Dendritic cell treated with granulocyte-macrophage colony-stimulating factor and Interleukin-4, amounts not matched to agents 40 ng/mL and 50 ng/mL, for 4 days (primary cell): ENCODE results near the gene KAT2A.

ENCODE experiments used
- H3K27ac Mint-ChIP-seq: one replicate; pipeline ENCODE4 v1.8.0; 2022; ENCODE audit warnings: mild to moderate bottlenecking, mixed read lengths
- H3K27me3 Mint-ChIP-seq: one replicate; pipeline ENCODE4 v1.8.0; 2022; ENCODE audit warnings: mild to moderate bottlenecking, mixed read lengths
- H3K36me3 Mint-ChIP-seq: one replicate; pipeline ENCODE4 v1.8.0; 2022; ENCODE audit warnings: low read depth, mixed read lengths
- H3K4me1 Mint-ChIP-seq: one replicate; pipeline ENCODE4 v1.8.0; 2022; ENCODE audit warnings: low read depth, mixed read lengths
- H3K4me3 Mint-ChIP-seq: one replicate; pipeline ENCODE4 v1.8.0; 2022; ENCODE audit warnings: mild to moderate bottlenecking, moderate library complexity, mixed read lengths
- H3K9me3 Mint-ChIP-seq: one replicate; pipeline ENCODE4 v1.8.0; 2022; ENCODE audit warnings: mixed read lengths
- intact Hi-C: fragments of 100-400 bp; cut with micrococcal nuclease; formaldehyde crosslinking; loops from one replicate; pipeline ENCODE4 v1.15.0; 2022

Gene KAT2A

GRCh38 chr17:42120770-42121769 lies at the start of gene KAT2A:
KAT2A (minus strand) TSS chr17:42121367; CDS start chr17:42121304, 63 bp downstream.
- Mint-ChIP-seq H3K9me3 (no peaks in the 10 kb centered on the region), H3K4me3 (peak within 1 kb of the TSS; percentile 58), H3K27me3 (no peaks in the 10 kb centered on the region), H3K27ac (peak within 1 kb of the TSS; percentile 72), H3K4me1 (peaks cover 44% of the 10 kb centered on the region), H3K36me3 (peaks cover 77% of the 10 kb centered on the region)
- intact Hi-C loops: no loop called here

- no peaks in the 10 kb centered on the region for H3K36me3 Mint-ChIP-seq
- no peak overlapping the region for H3K4me3 Mint-ChIP-seq
- H3K9me3 Mint-ChIP-seq: no peaks in the 10 kb centered on the region
- H3K27me3 Mint-ChIP-seq: peaks cover 42% of the 10 kb centered on the region
- peaks cover 19% of the 10 kb centered on the region for H3K4me1 Mint-ChIP-seq
- intact Hi-C loops: loop anchor here (5.0 kb wide), 1 partner anchor 37 kb away; no protein-coding TSS in a partner anchor
- H3K27ac Mint-ChIP-seq: no peak overlapping the region
Measured at GRCh38 chr17:42169351-42169750, 48.2 kb upstream of the KAT2A start.

- H3K4me3 Mint-ChIP-seq: peak overlapping the region; percentile 27
- H3K27me3 Mint-ChIP-seq: peaks cover 38% of the 10 kb centered on the region
- intact Hi-C loops: loop anchor here (5.0 kb wide), 1 partner anchor 36 kb away; no protein-coding TSS in a partner anchor
- H3K27ac Mint-ChIP-seq: peak overlapping the region; percentile 20
- no peaks in the 10 kb centered on the region for H3K9me3 Mint-ChIP-seq
- no peaks in the 10 kb centered on the region for H3K36me3 Mint-ChIP-seq
- peaks cover 27% of the 10 kb centered on the region for H3K4me1 Mint-ChIP-seq
Measured at GRCh38 chr17:42167807-42168206, 46.6 kb upstream of the KAT2A start.

GRCh38 chr17:42166196-42166763 lies 45.1 kb upstream of the KAT2A start:
- Mint-ChIP-seq H3K9me3 (no peaks in the 10 kb centered on the region), H3K4me1 (peaks cover 42% of the 10 kb centered on the region), H3K27me3 (peaks cover 27% of the 10 kb centered on the region), H3K4me3 (no peak overlapping the region), H3K27ac (no peak overlapping the region), H3K36me3 (no peaks in the 10 kb centered on the region)
- intact Hi-C loops: loop anchor here (5.0 kb wide), 1 partner anchor 34 kb away; no protein-coding TSS in a partner anchor

- H3K4me3 Mint-ChIP-seq: no peak overlapping the region
- no peaks in the 10 kb centered on the region for H3K36me3 Mint-ChIP-seq
- intact Hi-C loops: loop anchor here (5.0 kb wide), 1 partner anchor 33 kb away; no protein-coding TSS in a partner anchor
- no peaks in the 10 kb centered on the region for H3K9me3 Mint-ChIP-seq
- H3K27ac Mint-ChIP-seq: no peak overlapping the region
- peaks cover 21% of the 10 kb centered on the region for H3K27me3 Mint-ChIP-seq
- peaks cover 46% of the 10 kb centered on the region for H3K4me1 Mint-ChIP-seq
Measured at GRCh38 chr17:42165751-42166150, 44.6 kb upstream of the KAT2A start.

- no peaks in the 10 kb centered on the region for H3K36me3 Mint-ChIP-seq
- no peak overlapping the region for H3K4me3 Mint-ChIP-seq
- H3K4me1 Mint-ChIP-seq: peaks cover 46% of the 10 kb centered on the region
- intact Hi-C loops: no loop called here
- H3K9me3 Mint-ChIP-seq: no peaks in the 10 kb centered on the region
- peaks cover 17% of the 10 kb centered on the region for H3K27me3 Mint-ChIP-seq
- H3K27ac Mint-ChIP-seq: peak overlapping the region; percentile 31
Measured at GRCh38 chr17:42163696-42164407, 42.7 kb upstream of the KAT2A start.

GRCh38 chr17:42163113-42163512 lies 41.9 kb upstream of the KAT2A start:
- H3K36me3 Mint-ChIP-seq: no peaks in the 10 kb centered on the region
- peaks cover 17% of the 10 kb centered on the region for H3K27me3 Mint-ChIP-seq
- no peaks in the 10 kb centered on the region for H3K9me3 Mint-ChIP-seq
- peaks cover 44% of the 10 kb centered on the region for H3K4me1 Mint-ChIP-seq
- H3K4me3 Mint-ChIP-seq: no peak overlapping the region
- peak overlapping the region; percentile 31 for H3K27ac Mint-ChIP-seq
- intact Hi-C loops: no loop called here

GRCh38 chr17:42160531-42160910 lies 39.4 kb upstream of the KAT2A start:
- no peak overlapping the region for H3K4me3 Mint-ChIP-seq
- peaks cover 13% of the 10 kb centered on the region for H3K27me3 Mint-ChIP-seq
- H3K4me1 Mint-ChIP-seq: peaks cover 34% of the 10 kb centered on the region
- H3K27ac Mint-ChIP-seq: no peak overlapping the region
- no peaks in the 10 kb centered on the region for H3K36me3 Mint-ChIP-seq
- no peaks in the 10 kb centered on the region for H3K9me3 Mint-ChIP-seq
- intact Hi-C loops: no loop called here

- Mint-ChIP-seq H3K36me3 (peaks cover 2% of the 10 kb centered on the region), H3K4me1 (peaks cover 38% of the 10 kb centered on the region), H3K27me3 (peaks cover 9% of the 10 kb centered on the region), H3K27ac (no peak overlapping the region), H3K4me3 (no peak overlapping the region), H3K9me3 (no peaks in the 10 kb centered on the region)
- intact Hi-C loops: no loop called here
Measured at GRCh38 chr17:42159796-42160530, 38.8 kb upstream of the KAT2A start.

- peak overlapping the region; percentile 78 for H3K4me3 Mint-ChIP-seq
- H3K27me3 Mint-ChIP-seq: no peaks in the 10 kb centered on the region
- H3K4me1 Mint-ChIP-seq: peaks cover 44% of the 10 kb centered on the region
- no peaks in the 10 kb centered on the region for H3K9me3 Mint-ChIP-seq
- intact Hi-C loops: loop anchor here (1.0 kb wide), 1 partner anchor 26 kb away; the partner anchor contains the start of gene KCNH4
- peak overlapping the region; percentile 94 for H3K27ac Mint-ChIP-seq
- peaks cover 42% of the 10 kb centered on the region for H3K36me3 Mint-ChIP-seq
Measured at GRCh38 chr17:42155614-42156045, 34.5 kb upstream of the KAT2A start.

GRCh38 chr17:42153919-42154742 lies 33.0 kb upstream of the KAT2A start:
- Mint-ChIP-seq H3K9me3 (no peaks in the 10 kb centered on the region), H3K27me3 (no peaks in the 10 kb centered on the region), H3K27ac (peak overlapping the region; percentile 94), H3K4me3 (peak overlapping the region; percentile 78), H3K4me1 (peaks cover 46% of the 10 kb centered on the region), H3K36me3 (peaks cover 49% of the 10 kb centered on the region)
- intact Hi-C loops: no loop called here

- Mint-ChIP-seq H3K27me3 (no peaks in the 10 kb centered on the region), H3K9me3 (no peaks in the 10 kb centered on the region), H3K4me1 (peaks cover 69% of the 10 kb centered on the region), H3K36me3 (peaks cover 84% of the 10 kb centered on the region), H3K27ac (peak overlapping the region; percentile 73), H3K4me3 (no peak overlapping the region)
- intact Hi-C loops: no loop called here
Measured at GRCh38 chr17:42146911-42147607, 25.9 kb upstream of the KAT2A start.
